ENCODE measurements around the gene TSPO2.

TSPO2 gene

GRCh38 chr6:41075651-41076626, 33.7 kb downstream of the TSPO2 start:
- Histone ChIP-seq H3K4me1 (peaks cover 6% of the 10 kb centered on the region), H3K79me2 (peaks cover 8% of the 10 kb centered on the region), H3K27me3 (ENCODE audit: control insufficient read depth, insufficient read depth, low read length) (no peaks in the 10 kb centered on the region), H3K36me3 (ENCODE audit: control insufficient read depth, insufficient read depth, low read length) (no peaks in the 10 kb centered on the region), H3K4me3 (ENCODE audit: low read depth, low read length) (no peak overlapping the region), H3K27ac (no peak overlapping the region), H3K4me2 (ENCODE audit: low read length) (no peak overlapping the region), H3K9ac (no peak overlapping the region), H3K9me3 (ENCODE audit: control insufficient read depth, low read length) (no peaks in the 10 kb centered on the region), H2AFZ (no peak overlapping the region)
- no peak for TF ChIP-seq CTCF (IDR thresholded peaks at IDR 0.05)

GRCh38 chr6:41077536-41077935, 35.3 kb downstream of the TSPO2 start:
- no peak for TF ChIP-seq CTCF (IDR thresholded peaks at IDR 0.05)
- peaks cover 6% of the 10 kb centered on the region for H3K4me1 ChIP-seq
- H3K79me2 ChIP-seq, result peaks cover 8% of the 10 kb centered on the region
- no peaks in the 10 kb centered on the region for H3K9me3 ChIP-seq (ENCODE audit: control insufficient read depth, low read length)
- H3K27me3 ChIP-seq (ENCODE audit: control insufficient read depth, insufficient read depth, low read length), result no peaks in the 10 kb centered on the region
- H3K4me3 ChIP-seq (ENCODE audit: low read depth, low read length), result no peak overlapping the region
- no peak overlapping the region for H2AFZ ChIP-seq
- no peak overlapping the region for H3K27ac ChIP-seq
- H3K36me3 ChIP-seq (ENCODE audit: control insufficient read depth, insufficient read depth, low read length), result no peaks in the 10 kb centered on the region
- H3K9ac ChIP-seq, result no peak overlapping the region
- H3K4me2 ChIP-seq (ENCODE audit: low read length), result no peak overlapping the region

GRCh38 chr6:41078101-41078500, 35.8 kb downstream of the TSPO2 start:
- no peaks in the 10 kb centered on the region for H3K36me3 ChIP-seq (ENCODE audit: control insufficient read depth, insufficient read depth, low read length)
- no peaks in the 10 kb centered on the region for H3K27me3 ChIP-seq (ENCODE audit: control insufficient read depth, insufficient read depth, low read length)
- no peak overlapping the region for H3K4me2 ChIP-seq (ENCODE audit: low read length)
- H3K27ac ChIP-seq, result no peak overlapping the region
- H3K4me3 ChIP-seq (ENCODE audit: low read depth, low read length), result no peak overlapping the region
- H3K9ac ChIP-seq, result no peak overlapping the region
- no peak overlapping the region for H2AFZ ChIP-seq
- no peaks in the 10 kb centered on the region for H3K9me3 ChIP-seq (ENCODE audit: control insufficient read depth, low read length)
- no peak for TF ChIP-seq CTCF (IDR thresholded peaks at IDR 0.05)
- peaks cover 6% of the 10 kb centered on the region for H3K4me1 ChIP-seq
- H3K79me2 ChIP-seq, result peaks cover 8% of the 10 kb centered on the region

GRCh38 chr6:41079080-41079479, 36.8 kb downstream of the TSPO2 start:
- no peak overlapping the region for H3K27ac ChIP-seq
- peaks cover 5% of the 10 kb centered on the region for H3K4me1 ChIP-seq
- no peaks in the 10 kb centered on the region for H3K9me3 ChIP-seq (ENCODE audit: control insufficient read depth, low read length)
- TF ChIP-seq CTCF (IDR thresholded peaks at IDR 0.05), result no peak
- H3K4me3 ChIP-seq (ENCODE audit: low read depth, low read length), result no peak overlapping the region
- no peaks in the 10 kb centered on the region for H3K36me3 ChIP-seq (ENCODE audit: control insufficient read depth, insufficient read depth, low read length)
- no peaks in the 10 kb centered on the region for H3K27me3 ChIP-seq (ENCODE audit: control insufficient read depth, insufficient read depth, low read length)
- H2AFZ ChIP-seq, result no peak overlapping the region
- H3K9ac ChIP-seq, result no peak overlapping the region
- peaks cover 8% of the 10 kb centered on the region for H3K79me2 ChIP-seq
- H3K4me2 ChIP-seq (ENCODE audit: low read length), result no peak overlapping the region
